ENCODE measurements around the gene NTRK2. TPM values are rescaled to one million over a fixed set of nuclear protein-coding genes. Genes with fewer than 3 reads are reported as not detected.

Gene NTRK2
- total RNA-seq, 1 experiment from 2014 or later = not detected

GRCh38 chr9:84998639-84999038, 329.1 kb downstream of the NTRK2 start:
- POLR2A ChIA-PET (ENCODE audit: unreplicated experiment) = no interaction called here
- Histone ChIP-seq H3K79me2 (ENCODE audit: low read depth) (no peaks in the 10 kb centered on the region), H3K4me2 (no peak overlapping the region), H3K4me1 (replicated peaks; ENCODE audit: insufficient read depth) (no peaks in the 10 kb centered on the region), H2AFZ (no peak overlapping the region), H3K4me3 (no peak overlapping the region), H4K20me1 (ENCODE audit: insufficient read depth) (no peaks in the 10 kb centered on the region), H3K27me3 (ENCODE audit: insufficient read depth, low read depth) (no peaks in the 10 kb centered on the region), H3K36me3 (ENCODE audit: low read depth) (no peaks in the 10 kb centered on the region), H3K27ac (no peak overlapping the region), H3K9me3 (ENCODE audit: insufficient read depth, low read depth) (no peaks in the 10 kb centered on the region), H3F3A (ENCODE audit: insufficient read depth, low read depth) (no peaks in the 10 kb centered on the region), H3K9me2 (ENCODE audit: insufficient read depth) (no peaks in the 10 kb centered on the region)
- TF ChIP-seq EZH2 (IDR thresholded peaks at IDR 0.05; ENCODE audit: low read depth) = no peak
- TF ChIP-seq, protein P1, sequence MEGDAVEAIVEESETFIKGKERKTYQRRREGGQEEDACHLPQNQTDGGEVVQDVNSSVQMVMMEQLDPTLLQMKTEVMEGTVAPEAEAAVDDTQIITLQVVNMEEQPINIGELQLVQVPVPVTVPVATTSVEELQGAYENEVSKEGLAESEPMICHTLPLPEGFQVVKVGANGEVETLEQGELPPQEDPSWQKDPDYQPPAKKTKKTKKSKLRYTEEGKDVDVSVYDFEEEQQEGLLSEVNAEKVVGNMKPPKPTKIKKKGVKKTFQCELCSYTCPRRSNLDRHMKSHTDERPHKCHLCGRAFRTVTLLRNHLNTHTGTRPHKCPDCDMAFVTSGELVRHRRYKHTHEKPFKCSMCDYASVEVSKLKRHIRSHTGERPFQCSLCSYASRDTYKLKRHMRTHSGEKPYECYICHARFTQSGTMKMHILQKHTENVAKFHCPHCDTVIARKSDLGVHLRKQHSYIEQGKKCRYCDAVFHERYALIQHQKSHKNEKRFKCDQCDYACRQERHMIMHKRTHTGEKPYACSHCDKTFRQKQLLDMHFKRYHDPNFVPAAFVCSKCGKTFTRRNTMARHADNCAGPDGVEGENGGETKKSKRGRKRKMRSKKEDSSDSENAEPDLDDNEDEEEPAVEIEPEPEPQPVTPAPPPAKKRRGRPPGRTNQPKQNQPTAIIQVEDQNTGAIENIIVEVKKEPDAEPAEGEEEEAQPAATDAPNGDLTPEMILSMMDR (conservative IDR thresholded peaks at IDR 0.05) = no peak
- CTCF ChIA-PET = no interaction called here
- no peak for DNase-seq
- BruUV-seq (replicated peaks) = no TSS peak
- intact Hi-C loops (cut with micrococcal nuclease; ENCODE audit: unreplicated experiment) = no loop called here

GRCh38 chr9:84999788-85000187, 330.3 kb downstream of the NTRK2 start:
- Histone ChIP-seq H3K4me1 (replicated peaks; ENCODE audit: insufficient read depth) (no peaks in the 10 kb centered on the region), H3K27me3 (ENCODE audit: insufficient read depth, low read depth) (no peaks in the 10 kb centered on the region), H3K4me2 (no peak overlapping the region), H3K9me3 (ENCODE audit: insufficient read depth, low read depth) (no peaks in the 10 kb centered on the region), H4K20me1 (ENCODE audit: insufficient read depth) (no peaks in the 10 kb centered on the region), H3K4me3 (no peak overlapping the region), H3K36me3 (ENCODE audit: low read depth) (no peaks in the 10 kb centered on the region), H3K27ac (no peak overlapping the region), H2AFZ (no peak overlapping the region), H3F3A (ENCODE audit: insufficient read depth, low read depth) (no peaks in the 10 kb centered on the region), H3K9me2 (ENCODE audit: insufficient read depth) (no peaks in the 10 kb centered on the region), H3K79me2 (ENCODE audit: low read depth) (no peaks in the 10 kb centered on the region)
- no TSS peak for BruUV-seq (replicated peaks)
- no peak for DNase-seq
- ChIA-PET CTCF (no interaction called here), POLR2A (ENCODE audit: unreplicated experiment) (no interaction called here)
- no peak for TF ChIP-seq EZH2 (IDR thresholded peaks at IDR 0.05; ENCODE audit: low read depth)
- TF ChIP-seq, protein P1 (conservative IDR thresholded peaks at IDR 0.05) = no peak
- intact Hi-C loops (cut with micrococcal nuclease; ENCODE audit: unreplicated experiment) = no loop called here

DNA sequence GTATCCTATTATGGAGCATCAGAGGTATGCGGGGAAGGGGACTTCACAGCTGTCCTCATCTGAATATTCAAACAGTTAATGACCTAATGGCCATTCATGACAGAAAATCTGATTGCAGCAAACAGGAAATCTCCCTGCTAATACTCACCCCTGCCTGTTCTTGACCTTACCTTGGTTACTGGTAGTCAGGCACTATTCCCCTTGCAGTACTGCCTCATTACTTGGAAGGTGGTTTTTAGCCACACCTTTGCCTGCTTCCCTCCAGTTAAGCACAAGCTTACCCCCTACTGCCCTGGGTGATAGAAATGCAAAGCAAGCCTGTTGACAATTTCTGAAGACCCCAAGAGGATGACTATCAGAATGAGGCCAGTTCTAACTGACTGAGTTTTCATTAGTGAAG, 332.4 kb downstream of the NTRK2 start:
- no peak for TF ChIP-seq EZH2 (IDR thresholded peaks at IDR 0.05; ENCODE audit: low read depth)
- TF ChIP-seq, protein P1 (conservative IDR thresholded peaks at IDR 0.05) = no peak
- no TSS peak for BruUV-seq (replicated peaks)
- Histone ChIP-seq H3K9me3 (ENCODE audit: insufficient read depth, low read depth) (no peaks in the 10 kb centered on the region), H3K27ac (no peak overlapping the region), H3K9me2 (ENCODE audit: insufficient read depth) (no peaks in the 10 kb centered on the region), H2AFZ (no peak overlapping the region), H3K4me3 (no peak overlapping the region), H3K36me3 (ENCODE audit: low read depth) (no peaks in the 10 kb centered on the region), H3K79me2 (ENCODE audit: low read depth) (no peaks in the 10 kb centered on the region), H3K4me1 (replicated peaks; ENCODE audit: insufficient read depth) (no peaks in the 10 kb centered on the region), H3K27me3 (ENCODE audit: insufficient read depth, low read depth) (no peaks in the 10 kb centered on the region), H3F3A (ENCODE audit: insufficient read depth, low read depth) (no peaks in the 10 kb centered on the region), H4K20me1 (ENCODE audit: insufficient read depth) (no peaks in the 10 kb centered on the region), H3K4me2 (no peak overlapping the region)
- ChIA-PET POLR2A (ENCODE audit: unreplicated experiment) (no interaction called here), CTCF (no interaction called here)
- no peak for DNase-seq
- intact Hi-C loops (cut with micrococcal nuclease; ENCODE audit: unreplicated experiment) = no loop called here
